Testis (tissue), 3 donors: Measurements from ENCODE around the gene ARHGAP1. TPM values are rescaled to one million over a fixed set of nuclear protein-coding genes. Genes with fewer than 3 reads are reported as not detected.
"Not testable (repeated sequence)": the region's sequence is repeated elsewhere in the genome, so short reads cannot be mapped to it uniquely, and the experiment has no call there.

ENCODE experiments used
- DNase-seq: peaks from one replicate; pipeline ENCODE4 v3.0.0-alpha.2; 2019
- H3K27ac ChIP-seq, 2 donors: fragments of 200-600 bp; sonication (generic); one replicate each; pipeline ENCODE4 v1.5.1; 2019
- H3K27me3 ChIP-seq: fragments of 200-600 bp; sonication (generic); one replicate; pipeline ENCODE4 v1.5.1; 2019
- H3K36me3 ChIP-seq: fragments of 200-600 bp; sonication (generic); one replicate; pipeline ENCODE4 v1.5.1; 2017; ENCODE audit warnings: low read depth; ENCODE audit errors: missing control alignments
- H3K4me1 ChIP-seq: fragments of 200-600 bp; sonication (generic); one replicate; pipeline ENCODE4 v1.5.1; 2019
- H3K4me3 ChIP-seq, 2 donors: fragments of 200-600 bp; sonication (generic); one replicate each; pipeline ENCODE4 v1.5.1; 2017 to 2019
- H3K9me3 ChIP-seq: fragments of 200-600 bp; sonication (generic); one replicate; pipeline ENCODE4 v1.5.1; 2017
- CTCF ChIP-seq, 3 experiments: fragments of 450-650 bp in 2 of 3; fragments of 200-600 bp in 1 of 3; sonication (generic) in 1 of 3; IDR thresholded peaks; one replicate each; pipeline ENCODE4 v1.5.1; 2016 to 2019; ENCODE audit warnings: antibody characterized with exemption in 3 of 3, mild to moderate bottlenecking in 2 of 3, moderate library complexity in 1 of 3
- POLR2A ChIP-seq: fragments of 450-650 bp; IDR thresholded peaks from one replicate; pipeline ENCODE4 v1.6.1; 2017; ENCODE audit warnings: antibody characterized with exemption, mild to moderate bottlenecking, moderate library complexity
- WGBS, 2 donors: methylation state at CpG; one replicate each; pipeline ENCODE4 v1.1.5; 2018; 5-methylcytosine and 5-hydroxymethylcytosine counted together
- intact Hi-C: fragments of 100-400 bp; cut with DNase I; formaldehyde crosslinking; loops from one replicate; pipeline ENCODE4 v1.15.1; 2023; ENCODE audit warnings: low total_unique reads
- polyA plus RNA-seq: library from polyadenylated mRNA; stranded (reverse); fragments of 350-450 nt; fragmentation: Illumina TruSeq; extraction: RNeasy Lipid Tissue Mini Kit (QIAGEN cat#74804); gene quantifications from one replicate; pipeline ENCODE4 v1.2.3, GENCODE V29; 2014; ENCODE audit warnings: low read depth, low replicate concordance; ENCODE audit not compliant: insufficient read depth
- total RNA-seq, 2 donors: library from RNA; depleted of rRNA; stranded (reverse); fragments of >200 nt; gene quantifications; one replicate each; pipeline ENCODE4 v1.2.3, GENCODE V29; 2016

The ARHGAP1 gene
- total and polyA plus RNA-seq, 3 donors from 2014 or later: 39.7 to 68.9 (median 50.2) TPM

GRCh38 chr11:46673713-46674462 is 26.5 kb downstream of the ARHGAP1 start:
- Histone ChIP-seq H3K36me3 (no peaks in the 10 kb centered on the region), H3K27me3 (no peaks in the 10 kb centered on the region), H3K9me3 (no peaks in the 10 kb centered on the region), H3K27ac (peak overlapping the region; percentile 21 to 50), H3K4me1 (peaks cover 26% of the 10 kb centered on the region), H3K4me3 (no peak overlapping the region)
- 74 to 85% methylated on average over 6 of the region's 6 CpGs for WGBS, 2 donors
- intact Hi-C loops: no loop called here
- TF ChIP-seq CTCF (IDR thresholded peaks at IDR 0.05): no peak
- no peak for TF ChIP-seq POLR2A
- no peak for DNase-seq

- DNase-seq: no peak
- WGBS, 2 donors: 33 to 76% methylated on average over 2 to 7 of the region's 7 CpGs
- TF ChIP-seq POLR2A (no peak), CTCF (IDR thresholded peaks at IDR 0.05) (no peak)
- intact Hi-C loops: no loop called here
- Histone ChIP-seq H3K27me3 (no peaks in the 10 kb centered on the region), H3K4me3 (no peak overlapping the region), H3K36me3 (no peaks in the 10 kb centered on the region), H3K27ac (no peak overlapping the region), H3K9me3 (no peaks in the 10 kb centered on the region), H3K4me1 (peaks cover 32% of the 10 kb centered on the region)
Measured at GRCh38 chr11:46672381-46672839, 28.0 kb downstream of the ARHGAP1 start.

- Histone ChIP-seq H3K4me3 (no peak overlapping the region), H3K27me3 (no peaks in the 10 kb centered on the region), H3K9me3 (no peaks in the 10 kb centered on the region), H3K36me3 (no peaks in the 10 kb centered on the region), H3K4me1 (peaks cover 37% of the 10 kb centered on the region), H3K27ac (no peak overlapping the region)
- intact Hi-C loops: no loop called here
- WGBS, 2 donors: 92 to 93% methylated on average over 10 of the region's 10 CpGs
- no peak for DNase-seq
- TF ChIP-seq POLR2A (no peak), CTCF (IDR thresholded peaks at IDR 0.05) (no peak)
Measured at GRCh38 chr11:46671958-46672315, 28.5 kb downstream of the ARHGAP1 start.

- H3K27ac ChIP-seq: peak overlapping the region; percentile 66 to 68
- WGBS, 2 donors: 84 to 87% methylated on average over 3 of the region's 3 CpGs
- intact Hi-C loops, H3K27me3 ChIP-seq, H3K9me3 ChIP-seq, DNase-seq, H3K4me3 ChIP-seq, H3K36me3 ChIP-seq: not testable (repeated sequence)
- H3K4me1 ChIP-seq: peaks cover 44% of the 10 kb centered on the region
Measured at GRCh38 chr11:46670521-46670920, 29.9 kb downstream of the ARHGAP1 start.

- TF ChIP-seq CTCF (IDR thresholded peaks at IDR 0.05) (no peak), POLR2A (no peak)
- H3K4me1 ChIP-seq: peaks cover 44% of the 10 kb centered on the region
- 67 to 76% methylated on average over 3 of the region's 3 CpGs for WGBS, 2 donors
- intact Hi-C loops: no loop called here
- no peak overlapping the region for H3K4me3 ChIP-seq
- no peaks in the 10 kb centered on the region for H3K27me3 ChIP-seq
- DNase-seq: no peak
- H3K27ac ChIP-seq: peak overlapping the region; percentile 66 to 68
- no peaks in the 10 kb centered on the region for H3K36me3 ChIP-seq
- H3K9me3 ChIP-seq: no peaks in the 10 kb centered on the region
Measured at GRCh38 chr11:46669711-46670139, 30.7 kb downstream of the ARHGAP1 start.
